Stimulated activated CD8-positive, alpha-beta memory T cell treated with anti-CD3 and anti-CD28 coated beads, Interleukin-12 subunit alpha, Interleukin-12 subunit beta, amount 100 ng/mL, for 4 hours (primary cell): ENCODE results near the gene CYP4F11.
"Not testable (repeated sequence)": the region's sequence is repeated elsewhere in the genome, so short reads cannot be mapped to it uniquely, and the experiment has no call there.

Experiments
- DNase-seq: peaks from one replicate; pipeline ENCODE4 v3.0.0-alpha.2; 2020; ENCODE audit warnings: low read depth

The CYP4F11 gene, protein sequence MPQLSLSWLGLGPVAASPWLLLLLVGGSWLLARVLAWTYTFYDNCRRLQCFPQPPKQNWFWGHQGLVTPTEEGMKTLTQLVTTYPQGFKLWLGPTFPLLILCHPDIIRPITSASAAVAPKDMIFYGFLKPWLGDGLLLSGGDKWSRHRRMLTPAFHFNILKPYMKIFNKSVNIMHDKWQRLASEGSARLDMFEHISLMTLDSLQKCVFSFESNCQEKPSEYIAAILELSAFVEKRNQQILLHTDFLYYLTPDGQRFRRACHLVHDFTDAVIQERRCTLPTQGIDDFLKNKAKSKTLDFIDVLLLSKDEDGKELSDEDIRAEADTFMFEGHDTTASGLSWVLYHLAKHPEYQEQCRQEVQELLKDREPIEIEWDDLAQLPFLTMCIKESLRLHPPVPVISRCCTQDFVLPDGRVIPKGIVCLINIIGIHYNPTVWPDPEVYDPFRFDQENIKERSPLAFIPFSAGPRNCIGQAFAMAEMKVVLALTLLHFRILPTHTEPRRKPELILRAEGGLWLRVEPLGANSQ

DNA sequence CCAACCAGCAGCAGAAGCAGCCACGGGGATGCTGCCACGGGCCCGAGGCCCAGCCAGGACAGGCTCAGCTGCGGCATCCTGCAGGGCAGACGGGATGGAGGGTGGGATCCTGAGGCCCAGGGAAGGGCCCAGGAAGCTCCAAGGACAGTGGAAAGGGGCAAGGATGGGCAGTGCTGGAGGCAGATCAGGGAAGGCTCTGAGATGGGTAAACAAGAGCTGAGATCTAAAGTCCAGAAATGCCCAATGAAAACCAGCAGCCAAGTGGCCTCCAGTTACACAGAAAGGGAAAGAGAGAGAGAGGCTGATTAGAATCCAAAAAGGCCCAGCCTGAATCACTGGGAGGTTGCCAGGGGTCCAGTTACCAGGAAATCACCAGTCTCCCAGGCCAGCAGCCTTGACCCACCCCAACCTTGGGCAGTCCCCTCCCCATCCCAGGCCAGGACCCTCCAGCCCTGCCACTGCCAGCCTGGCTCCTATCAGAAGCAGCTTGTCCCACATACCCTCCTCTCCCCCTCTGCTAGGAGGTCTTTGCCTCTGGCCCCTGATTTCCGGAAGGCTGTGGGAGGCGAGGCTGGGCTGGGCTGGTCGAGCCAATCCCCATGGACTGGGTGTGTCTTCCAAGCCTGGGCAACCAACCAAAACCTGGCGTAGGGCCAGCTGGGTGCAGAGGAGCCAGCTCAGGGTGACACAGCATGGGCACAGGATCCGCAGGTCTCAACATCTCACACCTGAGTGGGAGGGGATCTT lies at the start of gene CYP4F11:
Gene CYP4F11, minus strand, starts transcription at position 198 of the 747 bp plus-strand sequence. Its CDS starts 121 bp downstream, at position 77.
- no peak for DNase-seq

DNA sequence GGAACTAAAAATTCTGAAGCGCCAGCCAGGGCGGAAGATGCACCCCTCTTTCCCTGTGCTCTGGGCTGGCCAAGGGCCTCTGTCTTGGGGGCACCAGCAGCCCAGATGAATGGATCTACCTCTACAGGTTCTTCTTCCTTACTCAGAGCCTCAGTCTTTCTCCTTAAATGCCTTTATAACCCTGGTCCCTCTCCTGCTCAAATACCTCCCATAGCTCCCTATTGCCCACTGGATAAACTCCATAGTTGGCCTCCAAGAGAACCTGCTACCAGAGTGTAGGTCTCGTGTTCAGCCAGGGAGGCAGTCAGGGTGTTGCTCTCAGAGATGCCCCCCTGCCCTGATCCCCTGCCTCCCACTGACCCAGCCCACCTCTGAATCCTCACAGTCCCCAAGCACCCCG lies 45.0 kb upstream of the CYP4F11 start:
- DNase-seq: no peak

DNA sequence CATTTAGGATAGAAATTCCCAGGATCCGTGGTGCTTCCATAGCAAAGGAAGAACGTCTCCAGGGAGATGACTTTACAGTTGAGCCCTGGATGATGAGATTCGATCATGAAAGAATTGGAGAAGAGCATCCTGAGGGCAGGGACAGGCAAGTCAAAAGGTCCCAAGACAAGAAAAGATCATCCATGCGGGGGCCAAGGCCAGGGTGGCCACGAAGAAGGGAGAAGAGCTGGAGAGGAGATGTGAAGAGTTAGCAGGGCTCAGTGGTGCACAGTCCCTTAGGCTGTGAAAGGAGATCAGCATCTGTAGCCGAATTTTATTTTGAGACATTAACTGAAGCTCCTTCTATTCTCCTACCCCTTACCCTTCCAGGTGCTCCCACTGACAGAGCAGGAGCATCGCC lies 43.4 kb upstream of the CYP4F11 start:
- no peak for DNase-seq

DNA sequence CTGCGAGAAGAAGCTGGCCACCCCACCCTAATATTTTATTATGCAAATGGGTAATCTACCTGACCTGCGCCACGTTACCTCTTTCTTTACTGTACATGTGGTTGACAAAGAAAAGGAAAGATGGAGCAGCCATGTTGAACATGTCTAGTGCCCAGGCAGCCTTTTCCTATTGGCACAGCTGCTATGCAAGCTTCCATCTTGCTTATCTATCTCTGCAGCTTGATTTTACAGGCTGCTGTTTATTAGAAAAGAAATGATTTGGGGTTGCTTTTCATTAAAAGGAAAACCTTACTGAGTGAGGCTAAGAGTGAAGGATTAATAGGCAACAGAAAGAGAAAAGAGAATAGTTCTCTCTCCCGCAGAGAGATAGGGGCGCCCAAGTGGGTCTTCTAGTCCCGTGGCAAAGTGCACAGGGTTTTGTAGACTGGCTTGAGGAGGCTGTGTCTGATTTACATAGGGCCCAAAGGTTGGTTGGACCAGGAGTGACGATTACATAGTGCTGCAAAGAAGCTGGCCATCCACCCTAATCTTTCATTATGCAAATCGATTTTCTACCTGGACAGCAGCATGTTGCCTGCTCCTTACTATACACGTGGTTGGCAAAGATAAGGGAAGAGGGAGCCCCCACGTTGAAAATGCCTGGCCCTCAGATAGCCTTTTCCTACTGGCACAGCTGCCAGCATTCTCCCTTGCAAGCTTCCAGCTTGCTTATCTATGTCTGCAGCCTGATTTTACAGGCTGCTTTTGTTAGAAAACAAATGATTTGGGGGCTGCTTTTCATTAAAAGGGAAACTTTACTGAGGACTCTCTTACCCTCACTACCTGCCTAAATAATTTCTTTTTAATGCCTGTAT lies 42.7 kb upstream of the CYP4F11 start:
- no peak for DNase-seq

DNA sequence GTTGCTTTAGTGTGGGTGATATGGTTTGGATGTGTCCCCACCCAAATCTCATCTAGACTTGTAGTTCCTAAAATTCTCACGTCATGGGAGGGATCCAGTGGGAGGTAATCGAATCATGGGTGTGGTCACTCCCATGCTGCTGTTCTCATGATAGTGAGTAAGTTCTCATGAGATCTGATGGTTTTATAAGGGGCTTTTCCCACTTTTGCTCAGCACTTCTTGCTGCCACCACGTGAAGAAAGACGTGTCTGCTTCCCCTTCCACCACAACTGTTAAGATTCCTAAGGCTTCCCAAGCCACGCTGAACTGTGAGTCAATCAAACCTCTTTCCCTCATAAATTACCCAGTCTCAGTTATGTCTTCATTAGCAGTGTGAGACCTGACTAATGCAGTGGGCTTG lies 40.5 kb upstream of the CYP4F11 start:
- DNase-seq: no peak

DNA sequence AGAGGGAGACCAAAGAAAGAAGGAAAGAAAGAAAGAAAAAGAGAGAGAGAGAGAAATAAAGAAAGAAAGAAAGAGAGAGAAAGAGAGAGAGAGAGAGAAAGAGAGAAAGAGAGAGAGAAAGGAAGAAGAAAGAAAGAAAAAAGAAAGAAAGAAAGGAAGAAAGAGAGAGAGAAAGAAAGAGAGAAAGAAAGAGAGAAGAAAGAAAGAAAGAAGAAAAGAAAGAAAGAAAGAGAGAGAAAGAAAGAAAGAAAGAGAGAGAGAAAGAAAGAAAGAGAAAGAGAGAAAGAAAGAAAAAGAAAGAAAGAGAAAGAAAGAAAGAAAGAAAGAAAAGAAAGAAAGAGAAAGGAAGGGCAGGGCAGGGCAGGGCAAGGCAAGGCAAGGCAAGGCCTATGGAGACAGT lies 37.7 kb upstream of the CYP4F11 start:
- DNase-seq: not testable (repeated sequence)

DNA sequence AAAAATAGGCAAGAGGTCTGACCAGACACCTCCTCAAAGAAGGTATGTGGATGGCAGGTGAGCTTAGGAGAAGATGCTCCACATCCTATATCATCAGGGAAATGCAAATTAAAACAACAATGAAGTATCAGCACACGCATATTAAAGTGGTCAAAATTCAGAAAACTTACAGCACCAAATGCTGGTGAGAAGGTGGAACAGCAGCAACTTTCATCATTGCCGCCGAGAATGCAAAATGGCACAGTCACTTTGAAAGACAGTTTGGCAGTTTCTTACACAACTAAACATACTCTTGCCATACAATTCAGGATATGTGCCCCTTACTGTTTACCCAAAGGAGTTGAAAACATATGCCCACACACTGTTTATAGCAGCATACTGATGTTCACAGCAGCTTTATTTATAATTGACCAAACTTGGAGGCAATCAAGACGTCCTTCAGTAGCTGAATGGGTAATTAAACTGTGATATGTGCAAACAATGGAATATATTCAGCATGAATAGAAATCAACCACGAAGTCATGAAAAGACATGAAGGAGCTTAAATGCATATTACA lies 37.0 kb upstream of the CYP4F11 start:
- no peak for DNase-seq

DNA sequence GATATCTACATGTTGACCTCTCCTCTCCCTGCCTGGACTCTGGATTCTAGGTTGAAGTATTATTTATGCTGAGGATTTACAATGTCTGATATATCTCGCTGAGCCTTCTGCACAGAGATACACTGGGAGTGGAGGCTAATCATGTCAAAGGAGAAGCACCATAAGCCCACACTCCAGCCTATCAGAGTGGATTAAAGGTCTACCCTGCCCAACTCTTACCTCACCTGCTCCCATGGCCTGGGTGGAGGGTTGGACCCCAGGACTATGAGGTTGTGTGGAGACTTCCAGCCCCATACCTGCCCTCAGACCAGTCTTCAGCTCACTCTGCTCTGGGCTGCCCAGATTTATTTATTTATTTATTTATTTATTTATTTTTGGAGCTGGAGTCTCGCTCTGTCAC lies 29.9 kb upstream of the CYP4F11 start:
- DNase-seq: no peak

DNA sequence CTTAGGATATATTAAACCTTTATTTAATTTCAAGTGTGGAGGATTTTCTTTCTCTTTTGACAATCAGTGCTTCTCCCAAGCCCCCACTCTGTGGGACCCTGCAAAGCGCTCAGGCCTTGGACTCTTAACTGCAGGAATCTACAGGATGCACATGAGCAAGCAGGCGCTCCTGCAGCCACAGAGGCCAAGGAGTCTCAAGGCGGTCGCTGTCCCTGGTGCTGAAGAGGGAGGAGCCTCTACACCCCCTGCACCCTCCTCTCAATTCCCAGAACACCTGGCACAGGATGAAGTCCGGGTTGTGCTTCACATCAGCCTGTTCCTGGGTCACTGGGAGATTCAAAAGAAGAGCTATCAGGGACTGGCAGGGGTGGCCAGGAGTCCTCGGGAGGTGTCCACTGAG lies 28.0 kb upstream of the CYP4F11 start:
- no peak for DNase-seq

DNA sequence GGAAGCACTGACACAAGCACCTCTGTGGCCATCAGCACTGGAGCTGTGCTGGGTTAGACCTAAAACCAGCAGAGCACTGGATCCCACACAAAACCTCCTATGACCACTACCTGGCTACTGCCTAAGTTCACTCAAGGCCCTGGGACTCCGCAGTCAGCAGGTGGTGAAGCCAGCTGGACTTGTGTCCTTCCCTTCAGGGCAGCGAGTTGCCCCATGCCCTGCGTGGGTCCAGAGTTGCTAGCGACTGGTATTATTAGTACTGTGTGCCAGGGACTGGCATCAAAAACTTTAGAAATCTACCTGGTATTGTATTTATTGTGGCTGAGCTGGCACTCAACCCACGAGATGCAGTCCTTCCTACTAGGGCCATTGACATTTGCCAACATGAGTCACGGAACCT lies 20.5 kb upstream of the CYP4F11 start:
- DNase-seq: no peak

DNA sequence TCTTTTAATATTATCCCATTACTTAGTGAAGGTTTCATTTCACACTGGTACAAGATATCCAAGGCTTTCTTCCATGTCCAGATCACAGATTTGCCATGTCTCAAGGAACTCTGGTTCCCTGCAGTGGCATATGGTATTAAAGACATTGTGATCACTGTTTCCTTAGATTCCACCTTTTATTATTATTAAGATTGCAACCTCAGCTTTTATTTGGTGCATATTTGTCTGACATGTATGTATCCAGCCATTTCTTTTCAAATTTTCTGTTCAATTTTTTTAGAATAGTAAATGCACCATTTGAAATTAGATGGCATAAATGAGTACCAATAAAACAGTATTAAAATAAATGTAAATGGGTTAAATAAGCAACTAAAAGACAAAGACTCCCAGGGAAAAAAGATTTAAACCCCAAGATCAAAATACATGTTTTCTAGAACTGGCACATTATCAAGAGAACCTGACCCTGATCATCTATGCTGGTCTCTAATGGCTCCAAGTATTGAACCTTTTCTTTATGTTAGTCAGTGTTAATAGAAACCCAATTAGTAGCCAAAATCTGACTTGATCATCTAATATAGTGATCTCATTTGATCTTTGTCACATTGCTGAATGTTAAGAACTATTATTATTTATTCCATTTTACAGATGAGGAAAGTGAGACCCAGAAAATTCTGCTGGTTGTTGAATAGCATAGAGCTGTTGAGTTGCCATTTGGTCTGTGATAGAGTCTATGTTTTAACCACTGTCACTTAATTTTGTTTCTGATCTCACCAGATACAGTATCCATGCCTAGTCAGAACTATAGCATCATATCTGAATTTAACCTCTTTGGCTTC lies 14.1 kb upstream of the CYP4F11 start, which contains the start of gene OR10H4:
Gene OR10H4, plus strand, starts transcription at position 786 of the 836 bp plus-strand sequence. Its CDS starts 0 bp downstream, at position 786.
- no peak for DNase-seq

DNA sequence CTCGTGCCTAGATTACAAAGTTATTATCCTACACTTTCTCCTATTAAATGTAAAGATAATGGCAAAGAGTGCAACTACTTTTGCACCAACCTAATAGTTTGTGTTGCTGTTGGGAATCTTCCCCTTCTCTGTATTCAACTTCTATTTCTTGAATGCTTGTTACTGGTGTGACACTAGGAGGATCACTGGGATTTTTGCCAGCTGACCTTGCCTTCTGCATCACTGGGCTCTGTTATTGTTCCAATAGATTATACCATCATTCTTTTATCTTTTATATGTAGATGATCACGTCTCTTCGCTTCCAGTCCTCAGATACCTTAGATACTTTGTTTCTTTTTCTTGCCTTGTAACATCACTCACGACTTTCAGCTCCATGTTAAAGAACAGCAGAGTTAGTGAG lies 11.0 kb upstream of the CYP4F11 start:
- no peak for DNase-seq

DNA sequence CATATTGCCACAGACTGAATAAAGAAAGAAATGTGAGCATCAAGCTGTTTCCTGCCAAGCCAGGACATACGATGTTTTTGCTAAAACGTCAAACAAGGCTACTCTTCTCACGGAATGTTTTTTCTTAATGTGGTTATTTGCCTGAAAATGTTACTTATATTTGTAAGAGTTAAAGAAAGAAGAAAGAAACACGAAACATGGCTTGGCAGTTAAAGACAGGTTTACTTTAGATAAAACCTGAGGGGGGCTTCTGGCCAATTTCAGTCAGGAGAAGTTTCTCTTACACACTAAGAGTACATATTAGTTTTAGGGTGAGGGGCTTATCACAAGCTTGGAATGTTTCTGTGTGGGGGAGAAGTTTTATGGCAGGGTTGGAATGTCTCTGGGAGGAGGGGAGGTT lies 10.1 kb upstream of the CYP4F11 start:
- no peak for DNase-seq

DNA sequence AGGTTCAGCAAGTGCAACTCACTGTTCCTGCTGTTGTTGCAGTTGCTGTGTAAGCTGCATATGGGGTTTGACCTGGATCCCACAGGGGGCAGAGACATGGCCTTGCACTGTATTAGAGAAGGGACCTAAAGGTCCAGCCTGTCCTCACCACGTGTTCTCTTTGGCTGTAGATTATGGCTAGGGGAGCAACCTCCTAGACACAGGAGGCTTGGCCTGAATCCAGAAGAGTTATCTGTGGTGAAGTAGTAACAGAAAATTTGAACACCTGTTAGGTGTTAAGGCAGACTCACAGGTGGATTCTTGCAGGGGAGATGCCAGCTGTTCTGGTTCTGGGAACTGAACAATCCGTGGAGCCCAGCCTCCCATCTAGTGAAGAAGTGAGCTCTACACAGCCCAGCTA lies 3.4 kb upstream of the CYP4F11 start:
- DNase-seq: no peak

DNA sequence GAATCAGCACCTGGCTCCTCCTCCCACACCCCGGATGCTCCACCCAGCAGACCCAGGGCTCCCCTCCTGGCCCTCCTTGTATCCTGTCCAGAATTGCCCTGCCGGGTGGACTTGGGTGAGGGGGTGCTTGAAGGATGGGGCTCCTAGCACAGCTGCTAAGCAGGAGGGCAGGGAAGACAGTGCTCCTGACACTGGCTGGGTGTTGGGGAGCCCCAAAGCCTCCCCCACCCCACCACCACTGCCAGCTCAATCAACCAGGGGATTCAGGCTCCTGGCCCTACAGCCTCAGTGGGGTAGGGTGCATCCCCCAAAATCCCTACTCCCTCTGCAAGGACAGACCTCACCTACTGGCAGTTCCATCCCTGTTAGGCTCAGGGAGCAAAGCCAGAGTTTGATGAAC lies 2.6 kb upstream of the CYP4F11 start:
- DNase-seq: no peak

DNA sequence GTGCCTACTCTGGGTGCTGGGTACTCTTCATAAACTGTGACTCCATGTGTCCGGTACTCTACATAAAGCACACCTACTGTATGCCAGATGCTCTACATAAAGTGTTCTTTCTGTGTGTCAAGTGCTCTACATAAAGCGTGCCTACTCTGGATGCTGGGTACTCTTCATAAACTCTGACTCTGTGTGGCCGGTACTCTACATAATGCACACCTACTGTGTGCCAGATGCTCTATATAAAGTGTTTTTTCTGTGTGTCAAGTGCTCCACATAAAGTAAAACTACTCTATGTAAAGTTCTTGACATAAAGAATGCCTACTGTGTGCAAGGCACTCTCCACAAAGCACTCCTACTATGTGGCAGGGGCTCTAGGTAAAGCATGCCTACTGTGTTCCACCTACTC lies 1.8 kb upstream of the CYP4F11 start:
- no peak for DNase-seq

DNA sequence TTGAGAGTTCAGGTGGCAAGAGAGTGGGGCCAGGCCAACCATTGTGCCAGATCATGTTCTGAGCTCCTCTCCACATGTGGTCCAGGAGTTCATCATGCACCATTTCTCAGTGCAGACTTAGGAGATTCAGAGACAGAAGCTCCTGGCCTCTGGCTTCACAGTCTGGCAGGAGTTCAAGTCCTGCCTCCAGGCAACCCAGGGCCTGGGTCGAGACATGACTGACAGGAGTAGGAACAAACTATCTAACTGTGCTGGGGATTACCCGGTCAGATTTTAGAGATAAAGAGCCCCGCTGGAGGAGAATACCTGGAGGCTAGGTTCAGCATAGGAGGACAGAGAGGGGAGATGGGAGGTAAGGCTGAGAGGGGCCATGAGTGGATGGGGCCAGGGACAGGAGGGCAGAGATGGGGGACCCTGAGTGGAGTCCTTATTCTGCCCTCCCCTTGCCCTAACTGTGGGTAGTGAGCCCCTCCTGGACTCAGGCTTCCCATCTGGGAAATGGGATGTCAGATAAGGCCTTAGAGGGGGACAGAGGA lies 906 bp upstream of the CYP4F11 start:
- no peak for DNase-seq

DNA sequence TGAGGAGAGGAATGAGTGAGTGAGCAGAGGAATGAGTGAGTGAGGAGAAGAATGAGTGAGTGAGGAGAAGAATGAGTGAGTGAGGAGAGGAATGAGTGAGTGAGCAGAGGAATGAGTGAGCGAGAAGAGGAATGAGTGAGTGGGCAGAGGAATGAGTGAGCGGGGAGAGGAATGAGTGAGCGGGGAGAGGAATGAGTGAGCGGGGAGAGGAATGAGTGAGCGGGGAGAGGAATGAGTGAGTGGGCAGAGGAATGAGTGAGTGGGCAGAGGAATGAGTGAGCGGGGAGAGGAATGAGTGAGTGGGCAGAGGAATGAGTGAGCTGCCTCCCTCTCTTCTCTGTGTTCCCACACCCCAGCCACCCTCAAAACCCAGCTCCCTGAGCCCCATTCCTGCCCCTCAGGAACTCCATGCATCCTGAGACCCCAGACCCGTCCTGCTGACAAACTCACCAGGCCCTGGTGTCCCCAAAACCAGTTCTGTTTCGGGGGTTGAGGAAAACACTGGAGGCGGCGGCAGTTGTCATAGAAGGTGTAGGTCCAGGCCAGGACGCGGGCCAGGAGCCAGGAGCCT lies 483 bp downstream of the CYP4F11 start:
- DNase-seq: not testable (repeated sequence)

DNA sequence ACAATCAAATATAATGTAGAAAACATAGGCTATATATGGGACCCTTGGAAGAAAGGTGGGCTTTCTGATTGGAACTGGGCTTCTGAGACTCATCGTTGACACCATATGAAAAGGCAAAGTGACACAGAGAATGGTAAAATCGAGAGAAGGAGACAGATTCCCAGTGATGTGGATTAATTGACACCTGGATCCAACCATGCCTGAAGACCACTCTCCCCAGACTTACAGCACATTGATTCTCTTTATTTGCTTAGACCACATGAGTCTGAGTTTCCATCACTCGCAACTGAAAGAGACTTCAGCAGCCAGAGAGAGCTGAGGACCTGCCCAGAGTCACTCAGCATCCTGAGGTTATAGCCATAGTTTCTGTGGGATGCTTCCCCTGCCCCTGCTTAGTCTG lies 6.0 kb downstream of the CYP4F11 start:
- no peak for DNase-seq

DNA sequence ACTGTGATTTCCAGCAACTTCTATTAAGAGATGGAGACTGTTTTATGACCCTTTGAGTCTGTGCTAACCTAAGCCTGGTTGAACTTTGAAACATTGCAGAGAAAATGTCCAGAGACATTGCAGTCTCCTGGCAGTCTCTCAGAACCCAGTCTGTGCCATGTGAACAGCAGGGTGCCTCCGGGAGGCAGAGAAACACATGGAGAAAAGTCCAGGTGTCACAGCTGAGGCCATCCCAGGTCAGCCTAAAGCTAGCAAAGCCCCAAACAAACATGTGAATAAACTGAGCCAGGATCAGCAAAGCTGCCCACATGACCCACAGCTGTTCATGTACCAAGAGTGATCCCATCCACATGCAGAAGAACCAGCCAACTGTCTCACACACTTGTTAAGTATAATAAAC lies 7.8 kb downstream of the CYP4F11 start:
- no peak for DNase-seq
